Head of caudate nucleus (tissue), 42 donors: ENCODE measurements around the gene PLBD1.
A peak's percentile ranks its signal among the peaks of the same experiment; 100 is the strongest.

ENCODE experiments used
- DNase-seq, 42 donors: peaks; one replicate each; pipeline versions ENCODE4 v3.0.0 to v3.0.0-alpha.2; 2020 to 2021; ENCODE audit warnings: mixed read lengths in 7 of 42
- intact Hi-C: fragments of 100-400 bp; cut with DNase I; formaldehyde crosslinking; loops from one replicate; pipeline ENCODE4 v1.15.0; 2022

Gene PLBD1

GRCh38 chr12:14521822-14522221 lies 45.9 kb downstream of the PLBD1 start:
- no peak for DNase-seq
- intact Hi-C loops, result no loop called here

- intact Hi-C loops, result no loop called here
- DNase-seq, result no peak
Observed at GRCh38 chr12:14514946-14515345, 52.7 kb downstream of the PLBD1 start.

- DNase-seq, result peak in 4 of 42 donors; percentile 13 to 49 (median 18)
Observed at GRCh38 chr12:14514154-14514842, 53.4 kb downstream of the PLBD1 start.

GRCh38 chr12:14510574-14510973 lies 57.1 kb downstream of the PLBD1 start:
- intact Hi-C loops, result no loop called here
- DNase-seq, result no peak

More at GRCh38 chr12:14514154-14514842, 53.4 kb downstream of the PLBD1 start:
- intact Hi-C loops, result no loop called here

- intact Hi-C loops, result no loop called here
- DNase-seq, result no peak
Observed at GRCh38 chr12:14505626-14506596, 61.8 kb downstream of the PLBD1 start.

- no peak for DNase-seq
- intact Hi-C loops, result no loop called here
Observed at GRCh38 chr12:14495326-14495725, 72.4 kb downstream of the PLBD1 start.

GRCh38 chr12:14482886-14483285 lies 84.8 kb downstream of the PLBD1 start:
- intact Hi-C loops, result no loop called here
- no peak for DNase-seq

GRCh38 chr12:14482361-14482760 lies 85.3 kb downstream of the PLBD1 start:
- intact Hi-C loops, result no loop called here
- DNase-seq, result no peak

GRCh38 chr12:14481201-14481600 lies 86.5 kb downstream of the PLBD1 start:
- no peak for DNase-seq
- intact Hi-C loops, result no loop called here

- no peak for DNase-seq
- intact Hi-C loops, result no loop called here
Observed at GRCh38 chr12:14479004-14479403, 88.7 kb downstream of the PLBD1 start.

GRCh38 chr12:14473707-14474287 lies 93.9 kb downstream of the PLBD1 start:
- intact Hi-C loops, result no loop called here
- no peak for DNase-seq

- DNase-seq, result no peak
- intact Hi-C loops, result no loop called here
Observed at GRCh38 chr12:14471497-14471896, 96.2 kb downstream of the PLBD1 start.

GRCh38 chr12:14460212-14460841 lies 107.4 kb downstream of the PLBD1 start:
- intact Hi-C loops, result no loop called here
- DNase-seq, result no peak

GRCh38 chr12:14454098-14454907 lies 113.4 kb downstream of the PLBD1 start:
- no peak for DNase-seq
- intact Hi-C loops, result no loop called here
